Pancreas (tissue), 10 donors: ENCODE measurements around the gene RPS3. TPM values are rescaled to one million over a fixed set of nuclear protein-coding genes. Genes with fewer than 3 reads are reported as not detected.
"Not testable (repeated sequence)": the region's sequence is repeated elsewhere in the genome, so short reads cannot be mapped to it uniquely, and the experiment has no call there.

Experiments
- ATAC-seq, 4 donors: fragments of 200-7000 bp; cut with Tn5 transposase; one replicate each; pipeline versions ENCODE4 v1.8.0 to v1.9.1; 2020; ENCODE audit warnings: mild to moderate bottlenecking in 4 of 4, moderate library complexity in 4 of 4
- DNase-seq, 6 donors: peaks; one replicate each; pipeline ENCODE4 v3.0.0-alpha.2; 2020
- FAIRE-seq: peaks from 2 replicates; lab custom pipeline; 2012; peaks lifted over from hg19 to GRCh38; lab: Jason Lieb, UNC
- H3K27ac ChIP-seq, 4 donors: fragments of 200-600 bp; sonication (generic); 1 replicate in 3 of 4; 2 replicates in 1 of 4; pipeline versions ENCODE4 v1.5.0 to v1.8.0; 2020
- H3K27me3 ChIP-seq, 4 donors: fragments of 200-600 bp; one replicate each; pipeline ENCODE4 v1.8.0; 2021
- H3K36me3 ChIP-seq, 3 donors: fragments of 200-600 bp; sonication (generic) in 1 of 3; one replicate each; pipeline versions ENCODE4 v1.5.0 to v1.8.0; 2020 to 2021
- H3K4me1 ChIP-seq, 3 donors: fragments of 200-600 bp; one replicate each; pipeline ENCODE4 v1.8.0; 2021
- H3K4me3 ChIP-seq, 4 donors: fragments of 200-600 bp; sonication (generic) in 2 of 4; one replicate each; pipeline versions ENCODE4 v1.5.0 to v1.8.0; 2020 to 2021
- H3K9me3 ChIP-seq, 4 donors: fragments of 200-600 bp; one replicate each; pipeline ENCODE4 v1.8.0; 2021
- CTCF ChIP-seq, 4 donors: fragments of 200-600 bp; sonication (generic) in 3 of 4; IDR thresholded peaks; one replicate each; pipeline versions ENCODE4 v1.5.0 to v1.8.0; 2021; ENCODE audit warnings: antibody characterized with exemption in 4 of 4
- WGBS, 2 donors: extraction: QIAGEN DNeasy Blood & Tissue Kit; methylation state at CpG; one replicate each; pipeline ENCODE4 v1.1.7; 2013; 5-methylcytosine and 5-hydroxymethylcytosine counted together
- intact Hi-C, 3 donors: fragments of 100-400 bp; cut with DNase I; formaldehyde crosslinking; loops; one replicate each; pipeline versions ENCODE4 v1.11.1 to v1.14.2; 2022
- polyA plus RNA-seq, 2 donors: library from polyadenylated mRNA; stranded (reverse); fragments of 200-250 nt; gene quantifications; one replicate each; pipeline ENCODE4 v1.2.3, GENCODE V29; 2013
- total RNA-seq, 6 donors: library from RNA; stranded (reverse); fragmentation: NEBNext Ultra II Directional in 4 of 6; extraction: Animal tissue kit (Norgen Biotek cat#: 25700) in 4 of 6; gene quantifications; one replicate each; pipeline versions ENCODE4 v1.2.1 to v1.2.4, GENCODE V29; 2021 to 2023
- donor health status: healthy with polysubstance abuse.
- donor health status: DM: no; HTN: no; CAD: no; lungs with moderate emphysema.
- donor health status: DM: no; HTN: no; CAD: no.
- donor health status: control.
- donor health status: control.
- donor health status: Bipolar disorder and iron deficiency.
- donor health status: DM: yes; HTN: yes; CAD: no.
- donor health status: DM: no; HTN: no; CAD: no.
- donor health status: DM: no; HTN: no; CAD: no.
- donor health status: DM: yes; HTN: yes; CAD: no.

RPS3 gene
- total and polyA plus RNA-seq, 8 donors, result 824 to 1,938 (median 1,393) TPM

GRCh38 chr11:75356613-75357012 lies 42.7 kb upstream of the RPS3 start:
- Histone ChIP-seq H3K36me3 (no peaks in the 10 kb centered on the region), H3K27me3 (no peaks in the 10 kb centered on the region), H3K9me3 (no peaks in the 10 kb centered on the region), H3K4me3 (no peak overlapping the region), H3K4me1 (no peaks in the 10 kb centered on the region), H3K27ac (no peak overlapping the region)
- WGBS, 2 donors, result 85 to 89% methylated on average over 2 of the region's 2 CpGs
- intact Hi-C loops, result loop anchor here in 1 of 3 donors (10.0 kb wide), 1 partner anchor 62 kb away; no protein-coding TSS in a partner anchor
- ATAC-seq (no peak), DNase-seq (no peak), FAIRE-seq (no peak)
- no peak for TF ChIP-seq CTCF (IDR thresholded peaks at IDR 0.05)

- H3K4me1 ChIP-seq, H3K27me3 ChIP-seq, intact Hi-C loops, FAIRE-seq, H3K36me3 ChIP-seq, DNase-seq, H3K4me3 ChIP-seq, H3K9me3 ChIP-seq, ATAC-seq, H3K27ac ChIP-seq: not testable (repeated sequence)
- 71 to 77% methylated on average over 4 of the region's 4 CpGs for WGBS, 2 donors
Measured at GRCh38 chr11:75362285-75362684, 37.0 kb upstream of the RPS3 start.

GRCh38 chr11:75365711-75366181 lies 33.6 kb upstream of the RPS3 start:
- DNase-seq (no peak), ATAC-seq (peak in 2 of 4 donors; percentile 31 to 56), FAIRE-seq (no peak)
- 68 to 79% methylated on average over 2 of the region's 2 CpGs for whole genome bisulfite sequencing, 2 donors
- no peak for TF ChIP-seq CTCF (IDR thresholded peaks at IDR 0.05)
- H3K27ac ChIP-seq, result no peak overlapping the region
- no peaks in the 10 kb centered on the region for H3K9me3 ChIP-seq
- H3K36me3 ChIP-seq, result no peaks in the 10 kb centered on the region
- H3K27me3 ChIP-seq, result no peaks in the 10 kb centered on the region
- no peaks in the 10 kb centered on the region for H3K4me1 ChIP-seq
- H3K4me3 ChIP-seq, result no peak overlapping the region
- intact Hi-C loops, result no loop called here

GRCh38 chr11:75366826-75367225 lies 32.5 kb upstream of the RPS3 start:
- H3K27ac ChIP-seq, H3K4me1 ChIP-seq, ATAC-seq, H3K9me3 ChIP-seq, DNase-seq, intact Hi-C loops, FAIRE-seq, H3K4me3 ChIP-seq, H3K36me3 ChIP-seq, H3K27me3 ChIP-seq: not testable (repeated sequence)
- 83 to 88% methylated on average over 5 of the region's 5 CpGs for WGBS, 2 donors

GRCh38 chr11:75369560-75370255 lies 29.6 kb upstream of the RPS3 start:
- H3K4me1 ChIP-seq, result peaks cover 0 to 5% (median 0%) of the 10 kb centered on the region in 3 donors

More at GRCh38 chr11:75369560-75370255, 29.6 kb upstream of the RPS3 start:
- 87 to 88% methylated on average over 6 of the region's 6 CpGs for WGBS, 2 donors
- DNase-seq (no peak), FAIRE-seq (no peak), ATAC-seq (peak in 2 of 4 donors; percentile 45 to 60)
- intact Hi-C loops, result no loop called here
- no peak overlapping the region for H3K27ac ChIP-seq
- H3K36me3 ChIP-seq, result no peaks in the 10 kb centered on the region
- H3K4me3 ChIP-seq, result no peak overlapping the region
- H3K9me3 ChIP-seq, result no peaks in the 10 kb centered on the region
- no peak for TF ChIP-seq CTCF (IDR thresholded peaks at IDR 0.05)
- H3K27me3 ChIP-seq, result no peaks in the 10 kb centered on the region
